Caco-2 (cell line): Measurements from ENCODE around the gene ASF1B. TPM values are rescaled to one million over a fixed set of nuclear protein-coding genes. Genes with fewer than 3 reads are reported as not detected.

ENCODE experiments used
- BruUV-seq: library from RNA; stranded (reverse); fragments of 400-500 nt; replicated peaks from 2 replicates; lab custom pipeline; 2021; lab: Mats Ljungman, UMichigan
- CTCF ChIA-PET: fragments of 300-600 bp; sonication (Branson Sonifier 250); formaldehyde crosslinking; loops from one replicate; lab custom pipeline; 2022; ENCODE audit warnings: antibody characterized with exemption; lab: Charles Lee
- POLR2A ChIA-PET: fragments of 300-600 bp; sonication (Branson Sonifier 250); formaldehyde crosslinking; loops from one replicate; lab custom pipeline; 2022; ENCODE audit warnings: antibody characterized with exemption; lab: Charles Lee
- DNase-seq, 2 experiments: peaks; one replicate each; pipeline versions ENCODE4 v3.0.0 to v3.0.0-alpha.2; 2020 to 2022
- H3K27me3 ChIP-seq: replicated peaks from 2 replicates; pipeline ENCODE4 v1.6.0; 2011; ENCODE audit warnings: low read length; ENCODE audit not compliant: control insufficient read depth, insufficient read depth
- H3K36me3 ChIP-seq: 2 replicates; pipeline ENCODE4 v1.5.1; 2011; ENCODE audit warnings: low read length; ENCODE audit not compliant: control insufficient read depth, insufficient read depth
- H3K4me1 ChIP-seq: fragments of 250-450 bp; sonication (Bioruptor Pico); 2 replicates; pipeline ENCODE4 v1.5.1; 2020; ENCODE audit warnings: mild to moderate bottlenecking
- H3K4me3 ChIP-seq: 2 replicates; pipeline ENCODE4 v1.5.1; 2011; ENCODE audit warnings: low read depth, mild to moderate bottlenecking, control low read depth, low read length
- H3K9me3 ChIP-seq: fragments of 250-450 bp; sonication (Bioruptor Pico); 2 replicates; pipeline ENCODE4 v1.5.1; 2020; ENCODE audit warnings: mild to moderate bottlenecking, moderate library complexity
- H3K27ac Mint-ChIP-seq: one replicate; pipeline ENCODE4 v1.8.0; 2022; ENCODE audit warnings: mixed read lengths; ENCODE audit not compliant: unreplicated experiment
- H3K27me3 Mint-ChIP-seq: one replicate; pipeline ENCODE4 v1.8.0; 2022; ENCODE audit warnings: mixed read lengths; ENCODE audit not compliant: insufficient read depth, unreplicated experiment
- H3K36me3 Mint-ChIP-seq: one replicate; pipeline ENCODE4 v1.8.0; 2022; ENCODE audit warnings: mild to moderate bottlenecking, mixed read lengths; ENCODE audit not compliant: insufficient read depth, unreplicated experiment
- H3K4me1 Mint-ChIP-seq: one replicate; pipeline ENCODE4 v1.8.0; 2022; ENCODE audit warnings: low read depth, mixed read lengths; ENCODE audit not compliant: unreplicated experiment
- H3K4me3 Mint-ChIP-seq: one replicate; pipeline ENCODE4 v1.8.0; 2022; ENCODE audit warnings: mild to moderate bottlenecking, moderate library complexity, mixed read lengths; ENCODE audit not compliant: unreplicated experiment
- H3K9me3 Mint-ChIP-seq: one replicate; pipeline ENCODE4 v1.8.0; 2022; ENCODE audit warnings: mixed read lengths; ENCODE audit not compliant: unreplicated experiment
- CTCF ChIP-seq, 2 experiments: fragments of 200-600 bp in 1 of 2; IDR thresholded peaks; 1 replicate in 1 of 2; 2 replicates in 1 of 2; pipeline versions ENCODE4 v1.5.1 to v1.8.0; 2011 to 2022; ENCODE audit warnings: antibody characterized with exemption in 1 of 2, control low read depth in 1 of 2, inconsistent platforms in 1 of 2, low read depth in 1 of 2, low read length in 1 of 2, mild to moderate bottlenecking in 1 of 2, moderate library complexity in 1 of 2; ENCODE audit not compliant: insufficient read depth in 1 of 2, severe bottlenecking in 1 of 2, unreplicated experiment in 1 of 2
- intact Hi-C: fragments of 100-400 bp; cut with micrococcal nuclease; formaldehyde crosslinking; loops from one replicate; pipeline ENCODE4 v1.10.0; 2022; ENCODE audit not compliant: unreplicated experiment
- total RNA-seq: library from RNA; stranded (reverse); gene quantifications from 2 replicates; pipeline ENCODE4 v1.2.3, GENCODE V29; 2022

Gene ASF1B
- total RNA-seq, 1 experiment from 2014 or later, result 40.2 TPM

GRCh38 chr19:14164082-14164481, 27.7 kb upstream of the ASF1B start:
- intact Hi-C loops, result no loop called here
- Mint-ChIP-seq H3K27me3 (no peaks in the 10 kb centered on the region), H3K4me3 (no peak overlapping the region), H3K36me3 (no peaks in the 10 kb centered on the region), H3K27ac (no peak overlapping the region), H3K9me3 (no peaks in the 10 kb centered on the region), H3K4me1 (no peaks in the 10 kb centered on the region)
- no peak for DNase-seq
- Histone ChIP-seq H3K9me3 (no peaks in the 10 kb centered on the region), H3K4me1 (no peaks in the 10 kb centered on the region), H3K27me3 (no peaks in the 10 kb centered on the region), H3K4me3 (no peak overlapping the region), H3K36me3 (no peaks in the 10 kb centered on the region)
- no TSS peak for BruUV-seq
- ChIA-PET POLR2A (no interaction called here), CTCF (no interaction called here)
- no peak for TF ChIP-seq CTCF (IDR thresholded peaks at IDR 0.05; ENCODE audit: insufficient read depth in 1 of 2, low read depth in 1 of 2, low read length in 1 of 2, severe bottlenecking in 1 of 2, unreplicated experiment in 1 of 2)

DNA sequence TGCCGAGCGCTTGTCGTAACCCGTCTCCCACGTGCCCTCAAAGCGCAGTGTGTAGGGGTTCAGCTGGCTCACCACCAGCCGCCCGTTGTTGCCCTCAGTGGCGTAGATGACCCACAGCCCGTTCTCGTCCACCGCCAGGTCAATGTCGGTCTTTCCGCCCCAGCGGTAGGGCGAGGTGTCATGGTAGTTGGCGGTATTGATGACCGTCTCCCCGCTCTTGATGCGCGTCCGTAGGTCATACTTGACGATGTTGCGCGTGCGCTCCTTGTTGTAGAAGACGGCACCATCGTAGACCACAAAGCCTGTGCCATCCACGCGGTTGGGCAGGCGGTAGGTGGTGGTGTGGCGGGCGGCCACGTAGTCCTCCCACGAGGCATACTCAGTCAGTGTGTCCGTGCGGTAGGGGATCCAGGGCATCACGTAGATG, 26.5 kb upstream of the ASF1B start:
- Mint-ChIP-seq H3K4me1 (no peaks in the 10 kb centered on the region), H3K4me3 (no peak overlapping the region), H3K36me3 (no peaks in the 10 kb centered on the region), H3K27me3 (no peaks in the 10 kb centered on the region), H3K27ac (no peak overlapping the region), H3K9me3 (no peaks in the 10 kb centered on the region)
- H3K4me1 ChIP-seq, result no peaks in the 10 kb centered on the region
- H3K9me3 ChIP-seq, result no peaks in the 10 kb centered on the region
- POLR2A ChIA-PET, result no interaction called here
- no peaks in the 10 kb centered on the region for H3K36me3 ChIP-seq
- TF ChIP-seq CTCF (IDR thresholded peaks at IDR 0.05; ENCODE audit: insufficient read depth in 1 of 2, low read depth in 1 of 2, low read length in 1 of 2, severe bottlenecking in 1 of 2, unreplicated experiment in 1 of 2), result no peak
- BruUV-seq, result no TSS peak
- intact Hi-C loops, result no loop called here
- DNase-seq, result no peak
- CTCF ChIA-PET, result no interaction called here
- no peak overlapping the region for H3K4me3 ChIP-seq
- H3K27me3 ChIP-seq, result no peaks in the 10 kb centered on the region

- H3K9me3 ChIP-seq, result no peaks in the 10 kb centered on the region
- H3K36me3 ChIP-seq, result no peaks in the 10 kb centered on the region
- TF ChIP-seq CTCF (IDR thresholded peaks at IDR 0.05; ENCODE audit: insufficient read depth in 1 of 2, low read depth in 1 of 2, low read length in 1 of 2, severe bottlenecking in 1 of 2, unreplicated experiment in 1 of 2), result no peak
- DNase-seq, result no peak
- Mint-ChIP-seq H3K4me3 (no peak overlapping the region), H3K27me3 (no peaks in the 10 kb centered on the region), H3K27ac (no peak overlapping the region), H3K4me1 (no peaks in the 10 kb centered on the region), H3K36me3 (no peaks in the 10 kb centered on the region), H3K9me3 (no peaks in the 10 kb centered on the region)
- H3K4me1 ChIP-seq, result no peaks in the 10 kb centered on the region
- intact Hi-C loops, result no loop called here
- ChIA-PET POLR2A (no interaction called here), CTCF (no interaction called here)
- no TSS peak for BruUV-seq
- no peak overlapping the region for H3K4me3 ChIP-seq
- no peaks in the 10 kb centered on the region for H3K27me3 ChIP-seq
Observed at GRCh38 chr19:14161305-14161704, 24.9 kb upstream of the ASF1B start.
